Measurements from ENCODE around the gene GET3. TPM values are rescaled to one million over a fixed set of nuclear protein-coding genes. Genes with fewer than 3 reads are reported as not detected.

GET3 gene
- total RNA-seq: 57.5 TPM
- long read RNA-seq, transcript ASNA1-201 (7 exons, 1,280 nt): major isoform, 53 of 61 reads
- long read RNA-seq, partial matches to known transcripts: 6 of 61 reads
- long read RNA-seq, other reads (novel, unspliced or antisense): 2 of 61 reads

GRCh38 chr19:12736995-12737834 is at the start of gene GET3:
Gene GET3 (plus strand): TSS chr19:12737497. CDS start chr19:12737506, 9 bp downstream.
- no peak for TF ChIP-seq CTCF (IDR thresholded peaks at IDR 0.05)
- peak; percentile 93 for ATAC-seq
- H3K27ac ChIP-seq: peak within 1 kb of the TSS; percentile 97

GRCh38 chr19:12689012-12689411 is 48.3 kb upstream of the GET3 start:
- H3K4me3 ChIP-seq: no peak overlapping the region
- intact Hi-C loops (cut with DNase I): no loop called here
- ATAC-seq: no peak

More at GRCh38 chr19:12736995-12737834, at the start of gene GET3:
- DNase-seq: peak; percentile 89
- Histone ChIP-seq H3K9me3 (no peaks in the 10 kb centered on the region), H3K36me3 (peaks cover 40% of the 10 kb centered on the region), H3K4me3 (peak within 1 kb of the TSS; percentile 93), H3K4me1 (peaks cover 38% of the 10 kb centered on the region), H3K27me3 (ENCODE audit: low read depth) (no peaks in the 10 kb centered on the region)
- intact Hi-C loops (cut with DNase I): no loop called here

GRCh38 chr19:12689581-12690216 is 47.6 kb upstream of the GET3 start:
- peak in 1 of 2 donors; percentile 10 for ATAC-seq
- Histone ChIP-seq H3K9me3 (no peaks in the 10 kb centered on the region), H3K4me1 (no peaks in the 10 kb centered on the region), H3K27ac (no peak overlapping the region), H3K27me3 (ENCODE audit: low read depth) (no peaks in the 10 kb centered on the region), H3K36me3 (peaks cover 4% of the 10 kb centered on the region), H3K4me3 (no peak overlapping the region)
- no peak for DNase-seq
- intact Hi-C loops (cut with DNase I): no loop called here
- TF ChIP-seq CTCF (IDR thresholded peaks at IDR 0.05): no peak

More at GRCh38 chr19:12689012-12689411, 48.3 kb upstream of the GET3 start:
- Histone ChIP-seq H3K4me1 (no peaks in the 10 kb centered on the region), H3K27ac (no peak overlapping the region), H3K9me3 (no peaks in the 10 kb centered on the region), H3K27me3 (ENCODE audit: low read depth) (no peaks in the 10 kb centered on the region), H3K36me3 (peaks cover 4% of the 10 kb centered on the region)
- no peak for TF ChIP-seq CTCF (IDR thresholded peaks at IDR 0.05)
- no peak for DNase-seq

GRCh38 chr19:12692960-12693359 is 44.3 kb upstream of the GET3 start:
- no peak for TF ChIP-seq CTCF (IDR thresholded peaks at IDR 0.05)
- Histone ChIP-seq H3K27ac (no peak overlapping the region), H3K4me1 (peaks cover 20% of the 10 kb centered on the region), H3K9me3 (no peaks in the 10 kb centered on the region), H3K36me3 (peaks cover 4% of the 10 kb centered on the region), H3K27me3 (ENCODE audit: low read depth) (no peaks in the 10 kb centered on the region), H3K4me3 (no peak overlapping the region)
- ATAC-seq (no peak), DNase-seq (no peak)
- intact Hi-C loops (cut with DNase I): no loop called here

GRCh38 chr19:12694641-12695040 is 42.7 kb upstream of the GET3 start:
- H3K4me3 ChIP-seq: no peak overlapping the region
- peaks cover 8% of the 10 kb centered on the region for H3K36me3 ChIP-seq
- intact Hi-C loops (cut with DNase I): no loop called here
- DNase-seq (no peak), ATAC-seq (no peak)
- no peak for TF ChIP-seq CTCF (IDR thresholded peaks at IDR 0.05)
- H3K4me1 ChIP-seq: peaks cover 20% of the 10 kb centered on the region
- H3K9me3 ChIP-seq: no peaks in the 10 kb centered on the region
- H3K27me3 ChIP-seq (ENCODE audit: low read depth): no peaks in the 10 kb centered on the region
- H3K27ac ChIP-seq: no peak overlapping the region

Measured in lower lobe of right lung (tissue), 2 donors.